GM20000 (cell line): ENCODE results near the gene TNNI3K.

Experiments
- DNase-seq: peaks from one replicate; pipeline ENCODE4 v3.0.0; 2012; ENCODE audit warnings: low spot score
- TF ChIP-seq, protein P1 (sequence below): IDR thresholded peaks from 2 replicates; pipeline ENCODE4 v1.5.1; 2012; ENCODE audit warnings: mild to moderate bottlenecking, control low read depth; ENCODE audit errors: extremely low read depth, missing control alignments

TNNI3K gene

GRCh38 chr1:74579425-74579824, 344.2 kb downstream of the TNNI3K start:
- peak; percentile 51 for DNase-seq
- TF ChIP-seq, protein P1, sequence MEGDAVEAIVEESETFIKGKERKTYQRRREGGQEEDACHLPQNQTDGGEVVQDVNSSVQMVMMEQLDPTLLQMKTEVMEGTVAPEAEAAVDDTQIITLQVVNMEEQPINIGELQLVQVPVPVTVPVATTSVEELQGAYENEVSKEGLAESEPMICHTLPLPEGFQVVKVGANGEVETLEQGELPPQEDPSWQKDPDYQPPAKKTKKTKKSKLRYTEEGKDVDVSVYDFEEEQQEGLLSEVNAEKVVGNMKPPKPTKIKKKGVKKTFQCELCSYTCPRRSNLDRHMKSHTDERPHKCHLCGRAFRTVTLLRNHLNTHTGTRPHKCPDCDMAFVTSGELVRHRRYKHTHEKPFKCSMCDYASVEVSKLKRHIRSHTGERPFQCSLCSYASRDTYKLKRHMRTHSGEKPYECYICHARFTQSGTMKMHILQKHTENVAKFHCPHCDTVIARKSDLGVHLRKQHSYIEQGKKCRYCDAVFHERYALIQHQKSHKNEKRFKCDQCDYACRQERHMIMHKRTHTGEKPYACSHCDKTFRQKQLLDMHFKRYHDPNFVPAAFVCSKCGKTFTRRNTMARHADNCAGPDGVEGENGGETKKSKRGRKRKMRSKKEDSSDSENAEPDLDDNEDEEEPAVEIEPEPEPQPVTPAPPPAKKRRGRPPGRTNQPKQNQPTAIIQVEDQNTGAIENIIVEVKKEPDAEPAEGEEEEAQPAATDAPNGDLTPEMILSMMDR = no peak

- TF ChIP-seq, protein P1 = no peak
- no peak for DNase-seq
Observed at GRCh38 chr1:74583397-74583796, 348.2 kb downstream of the TNNI3K start.

- TF ChIP-seq, protein P1 = no peak
- no peak for DNase-seq
Observed at GRCh38 chr1:74584185-74584584, 349.0 kb downstream of the TNNI3K start.

DNA sequence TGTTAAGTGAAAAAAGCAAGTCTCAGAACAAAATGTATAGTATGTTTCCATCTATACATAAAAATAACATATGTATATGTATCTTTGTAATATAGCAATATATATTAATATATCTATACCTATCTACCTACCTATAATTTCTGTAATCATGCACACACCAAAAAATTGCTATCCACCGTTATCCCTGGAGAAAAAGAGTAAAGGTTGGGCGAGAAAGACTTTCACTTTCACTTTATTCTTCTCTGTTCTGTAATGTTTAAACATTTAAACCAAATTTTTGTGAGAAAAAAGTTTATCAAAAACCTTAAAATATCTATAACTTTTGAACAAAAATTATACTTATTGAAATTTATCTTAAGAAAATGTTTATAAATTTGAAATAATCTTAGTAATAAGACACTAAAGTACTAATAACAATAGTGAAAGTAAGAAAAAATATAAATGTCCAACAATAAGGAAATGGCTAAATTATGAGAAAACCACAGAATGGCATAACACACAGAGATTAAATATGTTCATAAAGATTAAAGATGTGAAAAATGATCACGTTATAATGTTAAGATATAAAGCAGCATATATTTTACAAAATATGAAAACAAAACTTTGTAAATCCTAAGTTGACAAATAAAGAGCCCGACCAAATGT, 351.2 kb downstream of the TNNI3K start:
- TF ChIP-seq, protein P1 = no peak
- no peak for DNase-seq

DNA sequence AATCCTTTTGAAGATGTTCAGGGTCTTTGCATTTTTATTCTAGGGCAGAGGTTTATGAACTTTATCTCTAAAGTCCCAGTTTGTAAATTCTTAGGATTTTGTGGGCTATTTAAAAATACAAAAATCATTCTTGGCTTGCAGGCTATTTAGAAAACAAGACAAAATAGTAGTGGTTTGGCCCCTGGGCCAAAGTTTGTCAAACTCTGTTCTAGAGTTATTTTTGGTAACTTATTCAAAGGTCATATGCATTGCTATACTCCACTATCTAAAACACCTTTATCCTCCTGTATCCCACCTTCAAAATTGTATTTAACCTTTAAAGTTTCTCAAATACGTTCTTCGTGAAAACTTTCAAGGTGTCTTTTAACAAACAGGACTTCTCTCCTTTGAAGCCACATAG, 352.7 kb downstream of the TNNI3K start:
- no peak for DNase-seq
- TF ChIP-seq, protein P1 = no peak

DNA sequence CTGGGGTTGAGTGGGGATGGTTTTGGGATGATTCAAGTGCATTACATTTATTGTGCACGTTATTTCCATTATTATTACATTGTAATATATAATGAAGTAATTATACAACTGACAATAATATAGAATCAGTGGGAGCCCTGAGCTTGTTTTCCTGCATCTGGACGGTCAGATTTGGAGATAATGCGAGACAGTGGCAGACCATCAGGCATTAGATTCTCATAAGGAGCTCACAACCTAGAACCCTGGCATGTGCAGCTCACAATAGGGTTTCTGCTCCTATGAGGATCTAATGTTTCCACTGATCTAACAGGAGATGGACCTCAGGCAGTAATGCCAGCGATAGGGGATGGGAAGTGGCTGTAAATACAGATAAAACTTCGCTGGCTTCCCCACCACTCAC, 355.1 kb downstream of the TNNI3K start:
- TF ChIP-seq, protein P1 = no peak

GRCh38 chr1:74591949-74592348, 356.8 kb downstream of the TNNI3K start:
- TF ChIP-seq, protein P1 = no peak
- DNase-seq = no peak

More for the DNA sequence above, 355.1 kb downstream of the TNNI3K start:
- no peak for DNase-seq
